Measurements from ENCODE around the gene EIF2D. TPM values are rescaled to one million over a fixed set of nuclear protein-coding genes. Genes with fewer than 3 reads are reported as not detected.

The EIF2D gene
- total and polyA plus RNA-seq, 7 donors: 21.4 to 41.8 (median 35.7) TPM

- Histone ChIP-seq H3K36me3 (ENCODE audit: insufficient read depth in 1 of 2, low read depth in 1 of 2) (peaks cover 0 to 10% of the 10 kb centered on the region in 2 donors), H3K27me3 (ENCODE audit: insufficient read depth in 3 of 3, low read length in 2 of 3) (no peaks in the 10 kb centered on the region), H3K27ac (peak overlapping the region; percentile 79), H3K4me3 (no peak overlapping the region), H3K4me1 (peaks cover 22% of the 10 kb centered on the region), H3K9me3 (no peaks in the 10 kb centered on the region)
- DNase-seq (no peak), ATAC-seq (no peak)
- WGBS, 3 donors: 86 to 90% (median 88%) methylated on average over 8 of the region's 8 CpGs
- intact Hi-C loops (cut with DNase I): loop anchor here in 1 of 2 donors (5.0 kb wide), 1 partner anchor 88 kb away; no protein-coding TSS in a partner anchor
- no peak for TF ChIP-seq CTCF (IDR thresholded peaks at IDR 0.05)
Measured at GRCh38 chr1:206580438-206581113, 31.7 kb downstream of the EIF2D start.

- Histone ChIP-seq H3K36me3 (ENCODE audit: insufficient read depth in 1 of 2, low read depth in 1 of 2) (peaks cover 0 to 7% of the 10 kb centered on the region in 2 donors), H3K27me3 (ENCODE audit: insufficient read depth in 3 of 3, low read length in 2 of 3) (no peaks in the 10 kb centered on the region), H3K4me3 (no peak overlapping the region), H3K4me1 (peaks cover 22% of the 10 kb centered on the region), H3K9me3 (no peaks in the 10 kb centered on the region), H3K27ac (peak overlapping the region; percentile 79)
- peak; percentile 92 to 96 (median 95) for ATAC-seq
- peak; percentile 82 to 89 for DNase-seq
- intact Hi-C loops (cut with DNase I): loop anchor here in 1 of 2 donors (5.0 kb wide), 1 partner anchor 88 kb away; no protein-coding TSS in a partner anchor
- no peak for TF ChIP-seq CTCF (IDR thresholded peaks at IDR 0.05)
- WGBS, 3 donors: 28 to 43% (median 39%) methylated on average over 11 of the region's 11 CpGs
Measured at GRCh38 chr1:206579747-206580437, 32.4 kb downstream of the EIF2D start.

- Histone ChIP-seq H3K27me3 (ENCODE audit: insufficient read depth in 3 of 3, low read length in 2 of 3) (no peaks in the 10 kb centered on the region), H3K36me3 (ENCODE audit: insufficient read depth in 1 of 2, low read depth in 1 of 2) (peaks cover 0 to under 1% of the 10 kb centered on the region in 2 donors), H3K4me1 (peaks cover 22% of the 10 kb centered on the region), H3K4me3 (no peak overlapping the region), H3K27ac (peak overlapping the region; percentile 79), H3K9me3 (no peaks in the 10 kb centered on the region)
- ATAC-seq (peak in 1 of 4 donors; percentile 31), DNase-seq (no peak)
- 52 to 62% (median 56%) methylated on average over 4 of the region's 4 CpGs for WGBS, 3 donors
- TF ChIP-seq CTCF (IDR thresholded peaks at IDR 0.05): no peak
- intact Hi-C loops (cut with DNase I): no loop called here
Measured at GRCh38 chr1:206578978-206579374, 33.3 kb downstream of the EIF2D start.

GRCh38 chr1:206578068-206578977 lies 33.9 kb downstream of the EIF2D start:
- ATAC-seq: no peak
- H3K4me1 ChIP-seq: peaks cover 22% of the 10 kb centered on the region
- WGBS, 3 donors: 82 to 87% (median 84%) methylated on average over 10 of the region's 10 CpGs

More at GRCh38 chr1:206578068-206578977, 33.9 kb downstream of the EIF2D start:
- no peaks in the 10 kb centered on the region for H3K27me3 ChIP-seq (ENCODE audit: insufficient read depth in 3 of 3, low read length in 2 of 3)
- H3K4me3 ChIP-seq: no peak overlapping the region
- no peak for TF ChIP-seq CTCF (IDR thresholded peaks at IDR 0.05)
- H3K36me3 ChIP-seq (ENCODE audit: insufficient read depth in 1 of 2, low read depth in 1 of 2): no peaks in the 10 kb centered on the region
- DNase-seq: no peak
- intact Hi-C loops (cut with DNase I): no loop called here
- no peak overlapping the region for H3K27ac ChIP-seq
- H3K9me3 ChIP-seq: no peaks in the 10 kb centered on the region
